PC-3 (cell line): ENCODE results near the gene PKMYT1. TPM values are rescaled to one million over a fixed set of nuclear protein-coding genes. Genes with fewer than 3 reads are reported as not detected.

Experiments used
- ATAC-seq: fragments of 200-7000 bp; cut with Tn5 transposase; 2 replicates; pipeline ENCODE4 v1.9.1; 2020; ENCODE audit warnings: mild to moderate bottlenecking, moderate library complexity
- BruUV-seq: library from RNA; stranded (reverse); fragments of 400-500 nt; replicated peaks from 2 replicates; lab custom pipeline; 2021; lab: Mats Ljungman, UMichigan
- CTCF ChIA-PET: fragments of 300-600 bp; sonication (Branson Sonifier 250); formaldehyde crosslinking; loops from one replicate; lab custom pipeline; 2022; ENCODE audit warnings: antibody characterized with exemption; lab: Charles Lee
- POLR2A ChIA-PET: fragments of 300-600 bp; sonication (Branson Sonifier 250); formaldehyde crosslinking; loops from one replicate; lab custom pipeline; 2022; ENCODE audit warnings: antibody characterized with exemption; ENCODE audit not compliant: unreplicated experiment; lab: Charles Lee
- DNase-seq: peaks from one replicate; pipeline ENCODE4 v3.0.0-alpha.2; 2015
- H2AFZ ChIP-seq: fragments of 300-600 bp; sonication (generic); 2 replicates; pipeline ENCODE4 v1.6.0; 2016; ENCODE audit warnings: antibody characterized with exemption, low read length
- H3F3A ChIP-seq: fragments of 300-600 bp; sonication (generic); one replicate; pipeline ENCODE4 v1.6.0; 2017; ENCODE audit warnings: antibody characterized with exemption, low read length, control low read depth, mild to moderate bottlenecking; ENCODE audit not compliant: unreplicated experiment
- H3K27ac ChIP-seq: fragments of 300-600 bp; sonication (generic); 2 replicates; pipeline ENCODE4 v1.5.1; 2016; ENCODE audit warnings: mild to moderate bottlenecking, low read length
- H3K27me3 ChIP-seq: fragments of 300-600 bp; sonication (generic); 2 replicates; pipeline ENCODE4 v1.6.1; 2016; ENCODE audit warnings: low read length, mixed read lengths
- H3K36me3 ChIP-seq: fragments of 300-600 bp; sonication (generic); 2 replicates; pipeline ENCODE4 v1.6.1; 2016; ENCODE audit warnings: low read depth, mixed run types, low read length, mixed read lengths
- H3K4me1 ChIP-seq: fragments of 300-600 bp; sonication (generic); 2 replicates; pipeline ENCODE4 v1.5.1; 2016; ENCODE audit warnings: low read length; ENCODE audit not compliant: insufficient read depth
- H3K4me2 ChIP-seq: fragments of 300-600 bp; sonication (generic); 2 replicates; pipeline ENCODE4 v1.6.0; 2016; ENCODE audit warnings: low read length
- H3K4me3 ChIP-seq: fragments of 300-600 bp; sonication (generic); 2 replicates; pipeline ENCODE4 v1.5.1; 2016; ENCODE audit warnings: mild to moderate bottlenecking, low read length, mixed read lengths
- H3K79me2 ChIP-seq: fragments of 300-600 bp; sonication (generic); 2 replicates; pipeline ENCODE4 v1.6.1; 2017; ENCODE audit warnings: low read length, mixed read lengths
- H3K9ac ChIP-seq: fragments of 300-600 bp; sonication (generic); 2 replicates; pipeline ENCODE4 v1.6.0; 2016; ENCODE audit warnings: mild to moderate bottlenecking, low read length
- H3K9me2 ChIP-seq: fragments of 300-600 bp; sonication (generic); replicated peaks from 2 replicates; pipeline ENCODE4 v1.6.1; 2016; ENCODE audit warnings: mixed run types, low read length, mixed read lengths
- H3K9me3 ChIP-seq: fragments of 300-600 bp; sonication (generic); 2 replicates; pipeline ENCODE4 v1.6.1; 2016; ENCODE audit warnings: low read length, mixed read lengths
- H4K20me1 ChIP-seq: fragments of 300-600 bp; sonication (generic); 2 replicates; pipeline ENCODE4 v1.6.1; 2016; ENCODE audit warnings: low read length, mixed read lengths
- CTCF ChIP-seq: fragments of 300-600 bp; sonication (generic); conservative IDR thresholded peaks from 2 replicates; pipeline ENCODE4 v1.5.1; 2017; ENCODE audit warnings: antibody characterized with exemption, low read depth, mild to moderate bottlenecking, low read length
- EZH2 ChIP-seq: fragments of 300-600 bp; sonication (generic); IDR thresholded peaks from one replicate; pipeline ENCODE4 v1.6.1; 2017; ENCODE audit warnings: antibody characterized with exemption, mild to moderate bottlenecking, low read length; ENCODE audit not compliant: unreplicated experiment
- EZH2phosphoT487 ChIP-seq: fragments of 300-600 bp; sonication (generic); IDR thresholded peaks from 2 replicates; pipeline ENCODE4 v1.6.1; 2018; ENCODE audit warnings: mild to moderate bottlenecking, antibody characterized with exemption, low read length, borderline replicate concordance
- intact Hi-C: fragments of 100-400 bp; cut with micrococcal nuclease; formaldehyde crosslinking; loops from 2 replicates; pipeline ENCODE4 v1.9.0; 2023
- total RNA-seq: library from RNA; depleted of rRNA; stranded (reverse); fragments of >200 nt; gene quantifications from 2 replicates; pipeline ENCODE4 v1.2.3, GENCODE V29; 2014

Gene PKMYT1
- total RNA-seq, 1 experiment from 2014 or later, result 51.9 TPM

GRCh38 chr16:2927010-2927646, 53.1 kb downstream of the PKMYT1 start:
- DNase-seq, result peak; percentile 90
- H2AFZ ChIP-seq, result peak overlapping the region; percentile 68
- POLR2A ChIA-PET, result no interaction called here

GRCh38 chr16:2926650-2926999, 53.6 kb downstream of the PKMYT1 start:
- BruUV-seq, result no TSS peak
- no peak overlapping the region for H3K9ac ChIP-seq

More at GRCh38 chr16:2927010-2927646, 53.1 kb downstream of the PKMYT1 start:
- Histone ChIP-seq H3K4me3 (peak overlapping the region; percentile 16; the same call in 1 of the 2 replicates), H3K36me3 (no peaks in the 10 kb centered on the region), H3K9me3 (no peaks in the 10 kb centered on the region), H3K4me2 (peak overlapping the region; percentile 65), H3K27me3 (no peaks in the 10 kb centered on the region), H3F3A (no peaks in the 10 kb centered on the region), H3K27ac (no peak overlapping the region), H3K9ac (no peak overlapping the region), H3K79me2 (no peaks in the 10 kb centered on the region), H3K4me1 (peaks cover 5% of the 10 kb centered on the region; the same call in 1 of the 2 replicates), H3K9me2 (no peaks in the 10 kb centered on the region), H4K20me1 (no peaks in the 10 kb centered on the region)
- intact Hi-C loops, result loop anchor here (2.0 kb wide), 1 partner anchor 52 kb away; no protein-coding TSS in a partner anchor
- CTCF ChIA-PET, result interaction anchor here (0.6 to 1.0 kb wide), 4 partner anchors 16 to 59 kb away, joined by 3 to 7 read pairs (median 4); partner anchors contain the start of genes FLYWCH1 and FLYWCH2
- BruUV-seq, result no TSS peak
- TF ChIP-seq EZH2 (no peak), CTCF (peak; percentile 93)
- peak; percentile 90 for ATAC-seq

More at GRCh38 chr16:2926650-2926999, 53.6 kb downstream of the PKMYT1 start:
- ChIA-PET CTCF (interaction anchor here (1.0 kb wide), 2 partner anchors 15 to 43 kb away, joined by 4 to 7 read pairs; partner anchors contain the start of genes FLYWCH1 and FLYWCH2), POLR2A (no interaction called here)
- H4K20me1 ChIP-seq, result no peaks in the 10 kb centered on the region
- H3K36me3 ChIP-seq, result no peaks in the 10 kb centered on the region
- peaks cover 5% of the 10 kb centered on the region; the same call in 1 of the 2 replicates for H3K4me1 ChIP-seq
- no peaks in the 10 kb centered on the region for H3K27me3 ChIP-seq
- DNase-seq, result no peak
- no peaks in the 10 kb centered on the region for H3F3A ChIP-seq
- peak; percentile 15; the same call in 1 of the 2 replicates for ATAC-seq
- H2AFZ ChIP-seq, result peak overlapping the region; percentile 68
- no peaks in the 10 kb centered on the region for H3K9me2 ChIP-seq
- H3K79me2 ChIP-seq, result no peaks in the 10 kb centered on the region
- H3K4me3 ChIP-seq, result peak overlapping the region; percentile 16; the same call in 1 of the 2 replicates
- no peaks in the 10 kb centered on the region for H3K9me3 ChIP-seq
- TF ChIP-seq EZH2, result no peak
- TF ChIP-seq EZH2phosphoT487, result no peak
- no peak for TF ChIP-seq CTCF
- H3K27ac ChIP-seq, result no peak overlapping the region
- H3K4me2 ChIP-seq, result peak overlapping the region; percentile 65
- intact Hi-C loops, result loop anchor here (2.0 kb wide), 1 partner anchor 52 kb away; no protein-coding TSS in a partner anchor
